Right forelimb (tissue), 1 donor: ENCODE results near the gene MRPS5.
A peak's percentile ranks its signal among the peaks of the same experiment; 100 is the strongest.

Source experiments
- DNase-seq: peaks from one replicate; pipeline ENCODE4 v3.0.0-alpha.2; 2018

Gene MRPS5

DNA sequence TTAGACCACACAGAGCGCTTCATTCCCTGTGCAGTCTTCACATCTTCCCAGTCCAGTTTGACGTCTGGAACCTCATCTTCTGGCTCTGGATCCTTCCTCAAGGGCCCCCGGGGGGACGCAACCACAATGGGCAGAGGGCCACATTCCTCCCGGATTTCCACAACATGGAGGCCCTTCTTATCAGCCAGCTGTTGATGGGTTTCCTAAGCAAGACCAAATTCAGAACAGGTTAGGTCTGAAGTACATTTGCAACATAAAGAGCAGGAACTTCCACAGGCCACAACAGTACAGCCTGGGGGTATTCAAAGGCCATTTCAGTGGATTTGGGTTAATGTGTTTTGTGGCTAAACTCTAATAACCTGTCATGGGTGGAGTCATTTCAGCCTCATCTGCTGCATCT lies 34.2 kb downstream of the MRPS5 start:
- no peak for DNase-seq

GRCh38 chr2:95086017-95086416 lies 35.6 kb downstream of the MRPS5 start:
- no peak for DNase-seq

DNA sequence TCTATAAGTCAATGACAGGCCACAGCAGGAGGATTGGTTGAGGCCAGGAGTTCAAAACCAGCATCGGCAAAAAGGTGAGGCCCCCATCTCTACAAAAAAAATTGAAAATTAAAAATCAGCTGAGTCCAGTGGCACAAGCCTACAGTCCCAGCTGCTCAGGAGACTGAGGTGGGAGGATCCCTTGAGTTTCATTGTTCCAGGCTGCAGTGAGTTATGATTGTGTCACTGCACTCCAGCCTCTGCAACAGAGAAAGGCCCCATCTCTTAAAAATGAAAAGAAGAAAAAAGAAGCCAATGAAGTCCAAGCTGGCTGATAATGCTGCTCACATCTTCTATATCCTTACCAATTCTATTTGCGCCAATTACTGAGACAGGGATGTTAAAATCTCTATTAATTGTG lies 39.1 kb downstream of the MRPS5 start:
- DNase-seq, result no peak

- no peak for DNase-seq
Observed at GRCh38 chr2:95079199-95079683, 42.4 kb downstream of the MRPS5 start.

- no peak for DNase-seq
Observed at GRCh38 chr2:95077861-95078603, 43.6 kb downstream of the MRPS5 start.

DNA sequence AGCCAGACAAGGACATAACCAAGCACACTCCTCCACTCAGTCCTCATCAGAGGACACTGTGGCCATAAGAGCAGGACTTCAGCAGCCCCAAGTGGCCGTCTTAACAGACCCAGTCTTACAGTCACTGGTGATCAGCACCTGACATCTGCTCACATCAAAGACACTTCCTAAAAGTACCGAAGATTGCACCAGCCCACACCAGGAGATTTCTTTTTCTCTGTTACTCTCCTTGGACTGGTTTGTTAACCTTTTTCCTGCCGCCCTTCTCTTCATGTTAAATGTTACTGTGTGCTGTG lies 44.1 kb downstream of the MRPS5 start:
- no peak for DNase-seq

GRCh38 chr2:95076705-95077529 lies 44.7 kb downstream of the MRPS5 start:
- peak; percentile 76 for DNase-seq

- no peak for DNase-seq
Observed at GRCh38 chr2:95075440-95076132, 46.0 kb downstream of the MRPS5 start.

DNA sequence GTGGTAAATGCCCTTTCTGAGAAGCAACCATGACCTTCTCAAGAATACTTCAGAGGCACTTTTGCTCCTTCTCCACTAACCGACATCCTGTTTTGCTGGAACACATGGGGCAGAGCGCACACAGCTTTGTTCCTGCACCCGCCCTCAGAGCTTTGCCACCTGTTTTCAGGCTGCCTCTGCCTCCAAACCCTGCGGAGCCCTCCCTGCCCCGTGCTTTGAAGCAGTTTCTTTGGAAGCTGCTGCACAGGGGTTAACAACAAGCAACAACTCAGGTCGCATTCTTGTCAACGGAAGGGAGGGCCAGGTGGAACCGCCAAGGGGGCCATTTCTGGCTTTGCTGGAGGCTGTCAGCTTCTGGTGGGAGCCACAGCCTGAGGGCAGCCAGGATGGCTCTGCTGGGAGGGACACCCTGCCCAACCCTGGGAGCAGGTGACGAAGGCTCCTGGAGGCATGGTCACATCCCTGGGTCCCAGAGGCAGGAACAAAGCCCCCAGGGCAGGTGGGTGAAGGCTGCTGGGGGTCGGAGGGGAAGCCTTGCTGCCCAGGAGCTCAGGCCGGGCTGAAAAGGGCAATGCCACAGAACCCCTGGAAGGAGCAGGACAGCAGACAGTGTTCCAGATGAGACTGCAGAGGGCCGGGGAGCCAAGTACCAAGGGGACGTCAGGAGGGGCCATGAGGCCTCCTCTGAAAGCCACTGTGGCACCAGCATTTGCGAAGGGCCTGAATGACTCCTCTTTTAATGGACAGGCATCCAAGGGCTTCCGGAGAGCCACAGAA lies 46.8 kb downstream of the MRPS5 start:
- no peak for DNase-seq

DNA sequence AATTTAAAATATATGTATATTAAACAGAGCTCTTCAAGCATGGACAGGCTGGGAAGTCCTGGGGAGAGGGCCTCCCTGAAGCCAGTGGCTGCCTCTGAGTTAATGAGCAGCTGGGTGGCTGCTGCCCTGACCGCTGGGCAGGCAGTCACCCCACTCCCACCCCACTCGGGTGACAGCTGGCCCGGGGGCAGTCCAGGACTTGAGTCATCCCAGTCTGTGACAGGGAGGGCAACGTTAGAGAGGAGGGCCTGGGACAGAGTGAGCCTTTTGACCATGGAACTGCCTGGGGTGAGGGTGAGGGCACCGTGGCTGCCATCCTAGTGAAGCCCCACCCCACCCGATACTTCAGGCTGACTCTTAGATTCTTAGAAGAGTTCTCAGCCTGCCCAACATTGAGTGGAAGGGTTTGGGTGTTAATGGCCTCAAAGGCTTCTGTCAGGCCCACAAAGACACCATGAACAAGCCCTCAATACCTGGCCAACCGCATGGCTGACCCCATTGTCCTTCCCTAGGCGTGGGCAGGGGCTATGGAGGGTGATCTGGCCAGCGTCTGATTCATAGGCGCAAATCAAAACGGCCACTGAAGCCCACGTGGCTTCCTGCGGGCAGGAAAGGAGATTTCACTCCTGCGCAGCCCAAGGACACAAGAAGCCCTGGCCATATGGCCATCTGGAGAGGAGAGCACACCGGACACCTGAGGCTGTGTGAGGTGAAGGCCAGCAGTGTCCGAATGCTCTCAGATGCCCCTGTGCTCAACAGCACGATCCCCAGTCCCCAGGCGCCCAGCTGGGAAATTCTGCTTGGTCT lies 47.5 kb downstream of the MRPS5 start:
- DNase-seq, result no peak

- no peak for DNase-seq
Observed at GRCh38 chr2:95072424-95072823, 49.2 kb downstream of the MRPS5 start.

DNA sequence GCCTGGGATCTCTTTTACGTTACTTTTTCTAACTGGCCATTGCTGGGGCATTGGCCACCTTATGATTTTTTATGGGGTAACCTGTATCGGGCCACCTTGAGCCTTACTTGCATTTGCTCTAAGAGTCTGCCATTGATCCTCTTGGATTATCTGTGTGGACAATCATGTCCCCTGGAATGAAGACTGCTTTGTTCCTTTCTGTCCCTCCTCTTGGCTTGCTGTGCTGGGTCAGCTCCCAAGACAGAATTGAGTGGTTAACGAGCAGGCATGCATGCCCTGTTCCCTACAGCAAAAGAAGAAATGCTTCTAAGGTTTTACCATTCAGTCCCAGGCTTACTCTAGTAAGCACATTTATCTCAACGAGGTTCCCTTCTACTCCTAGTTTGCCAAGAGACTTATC lies 49.8 kb downstream of the MRPS5 start:
- no peak for DNase-seq

- DNase-seq, result no peak
Observed at GRCh38 chr2:95069465-95069864, 52.1 kb downstream of the MRPS5 start.

- DNase-seq, result no peak
Observed at GRCh38 chr2:95068256-95068655, 53.4 kb downstream of the MRPS5 start.

- DNase-seq, result no peak
Observed at GRCh38 chr2:95063086-95063958, 58.3 kb downstream of the MRPS5 start.

DNA sequence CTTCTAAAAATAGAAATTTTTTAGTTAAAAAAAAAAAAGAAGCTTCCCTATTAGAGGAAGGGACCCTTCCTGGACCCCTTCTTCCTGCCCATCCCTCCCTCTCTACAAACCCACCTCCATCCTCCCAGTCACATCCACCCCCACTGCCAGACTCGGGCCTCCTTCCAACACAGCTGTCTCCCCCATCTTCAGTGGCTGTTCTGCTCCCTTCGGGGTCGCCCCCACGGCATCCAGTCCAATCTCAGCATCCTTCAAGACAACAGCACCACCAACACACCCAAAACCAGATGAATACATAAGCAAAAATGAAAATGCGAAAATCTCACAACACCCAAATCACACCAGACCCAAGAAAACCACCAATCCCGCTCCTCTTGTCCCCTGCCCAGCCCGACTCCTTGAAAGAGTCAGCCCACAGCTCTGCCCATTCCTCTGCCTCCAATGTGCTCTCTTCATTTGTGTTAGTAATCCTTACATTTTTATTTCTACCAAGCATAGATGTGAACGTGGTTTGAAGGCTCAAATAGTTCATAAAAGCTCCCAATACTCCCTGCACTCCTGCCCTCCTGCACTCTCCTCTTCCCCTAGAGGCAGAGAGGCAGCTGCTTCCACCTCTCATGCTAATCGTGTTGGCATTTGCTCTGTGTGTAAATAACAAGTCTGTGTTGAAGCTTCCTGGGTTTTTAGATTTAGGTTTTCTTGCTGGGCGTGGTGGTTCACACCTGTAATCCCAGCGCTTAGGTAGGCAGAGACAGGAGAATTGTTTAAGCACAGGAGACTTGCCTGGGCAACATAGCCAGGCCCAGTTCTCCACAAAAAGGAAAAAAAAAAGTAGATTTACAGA lies 59.1 kb downstream of the MRPS5 start:
- DNase-seq, result no peak

DNA sequence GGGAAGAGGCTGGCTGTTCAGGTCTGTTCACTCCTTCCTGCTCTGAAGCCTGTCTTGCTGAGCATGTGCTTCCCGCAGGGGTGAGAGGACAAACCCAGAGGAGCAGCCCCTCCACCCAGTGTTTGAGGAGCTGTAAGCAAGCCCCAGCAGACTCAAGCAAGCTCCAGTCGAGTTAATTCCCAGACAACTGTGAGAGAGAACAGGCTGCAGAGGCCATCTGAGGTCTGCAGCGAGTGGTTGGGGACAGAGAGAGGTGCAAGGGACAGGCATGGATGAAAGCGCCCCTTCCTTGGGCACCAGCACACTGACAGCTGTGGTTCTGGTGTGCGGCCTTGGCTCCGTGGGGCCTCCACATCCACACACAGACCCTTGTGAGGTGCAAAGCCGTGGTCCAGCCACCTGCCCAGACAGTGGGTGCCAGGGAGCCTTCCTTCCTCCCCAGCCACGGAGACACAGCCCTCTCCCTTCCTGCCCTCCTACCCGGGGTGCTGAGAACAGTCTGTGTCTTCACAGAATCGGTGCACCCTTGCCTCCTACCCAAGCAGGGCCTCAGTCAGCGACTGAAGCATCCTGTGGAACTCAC lies 59.9 kb downstream of the MRPS5 start:
- DNase-seq, result no peak

DNA sequence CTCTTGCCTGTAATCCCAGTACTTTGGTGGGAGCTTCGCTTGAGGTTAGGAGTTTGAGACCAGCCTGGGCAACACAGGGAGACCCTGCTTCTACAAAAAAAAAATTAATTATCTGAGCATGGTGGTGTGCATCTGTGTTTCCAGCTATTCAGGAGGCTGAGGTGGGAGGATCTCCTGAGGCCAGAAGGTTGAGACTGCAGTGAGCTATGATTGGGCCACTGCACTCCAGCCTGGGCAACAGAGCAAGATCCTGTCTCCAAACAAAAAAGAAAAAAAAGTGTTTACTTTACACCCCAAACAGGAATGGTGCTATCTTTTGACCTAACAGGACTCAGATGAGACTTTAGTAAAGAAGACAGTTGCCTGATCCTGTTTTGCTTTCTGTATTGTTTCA lies 60.5 kb downstream of the MRPS5 start:
- no peak for DNase-seq

DNA sequence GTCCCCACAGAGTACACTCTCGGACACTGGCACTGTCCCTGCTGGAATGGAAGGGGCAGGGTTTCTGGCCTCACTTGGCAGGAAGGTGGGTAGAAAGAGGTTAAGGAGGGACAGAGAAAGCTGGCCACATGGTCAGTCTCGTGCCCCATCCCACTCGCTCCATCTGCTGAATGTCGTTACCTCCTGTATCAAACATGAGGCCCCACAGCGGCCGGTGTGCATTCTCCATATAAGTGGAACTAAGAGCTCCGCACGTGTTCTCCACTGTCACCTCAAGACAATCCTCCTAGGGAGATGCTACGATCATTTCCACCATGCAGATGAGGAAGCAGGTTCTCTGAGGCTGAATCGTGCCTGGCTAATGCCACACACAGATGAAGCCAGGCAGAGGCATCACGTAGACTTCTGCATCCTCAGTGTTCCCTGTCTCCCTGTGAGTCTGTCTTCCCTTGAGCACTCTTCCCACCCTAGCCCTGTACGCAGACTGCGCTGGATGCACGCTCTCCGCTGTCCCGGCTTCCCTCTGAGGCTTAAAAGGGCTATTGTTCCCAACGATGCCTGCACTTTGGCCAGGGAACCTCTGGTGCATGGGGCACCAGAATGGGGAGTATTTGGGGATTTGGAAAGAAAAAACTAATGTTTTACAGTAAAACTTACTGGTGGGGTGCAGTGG lies 61.0 kb downstream of the MRPS5 start:
- no peak for DNase-seq
